ENCODE results near the gene TXNDC16. TPM values are rescaled to one million over a fixed set of nuclear protein-coding genes. Genes with fewer than 3 reads are reported as not detected.

TXNDC16 gene
- total and polyA plus RNA-seq, 8 donors = 1.4 to 30.3 (median 5.1) TPM

GRCh38 chr14:52553671-52554575 lies 1.6 kb upstream of the TXNDC16 start:
- TF ChIP-seq CTCF (IDR thresholded peaks at IDR 0.05) = no peak
- no peak for TF ChIP-seq EP300 (IDR thresholded peaks at IDR 0.05)
- peak in 1 of 4 donors; percentile 50 for TF ChIP-seq POLR2A (IDR thresholded peaks at IDR 0.05)
- TF ChIP-seq POLR2AphosphoS5 (IDR thresholded peaks at IDR 0.05) = peak; percentile 26 to 78 (median 51)
- intact Hi-C loops (cut with DNase I; ENCODE audit: low total_unique reads) = no loop called here
- Histone ChIP-seq H3K27me3 (no peaks in the 10 kb centered on the region), H3K9me3 (peaks cover 0 to 7% (median 1%) of the 10 kb centered on the region in 4 donors), H3K36me3 (no peaks in the 10 kb centered on the region), H3K4me1 (peaks cover 5 to 34% (median 29%) of the 10 kb centered on the region in 4 donors), H3K27ac (peak overlapping the region; percentile 86 to 96 (median 95)), H3K4me3 (peak overlapping the region; percentile 70 to 92 (median 84))
- DNase-seq = peak; percentile 92 to 98
- 3 to 5% (median 4%) methylated on average over 22 of the region's 22 CpGs for WGBS, 5 donors

- WGBS, 5 donors = 0 to 6% (median 0%) methylated on average over 26 to 69 of the region's 69 CpGs
- peak; percentile 39 to 71 for DNase-seq
- Histone ChIP-seq H3K4me1 (peaks cover 5 to 34% (median 29%) of the 10 kb centered on the region in 4 donors), H3K4me3 (peak overlapping the region; percentile 70 to 92 (median 84)), H3K27me3 (no peaks in the 10 kb centered on the region), H3K9me3 (no peaks in the 10 kb centered on the region), H3K27ac (peak overlapping the region; percentile 86 to 96 (median 95)), H3K36me3 (no peaks in the 10 kb centered on the region)
- no peak for TF ChIP-seq EP300 (IDR thresholded peaks at IDR 0.05)
- no peak for TF ChIP-seq CTCF (IDR thresholded peaks at IDR 0.05)
- no peak for TF ChIP-seq POLR2AphosphoS5 (IDR thresholded peaks at IDR 0.05)
- TF ChIP-seq POLR2A (IDR thresholded peaks at IDR 0.05) = no peak
- intact Hi-C loops (cut with DNase I; ENCODE audit: low total_unique reads) = no loop called here
These were observed 831 bp upstream of the TXNDC16 start for GRCh38 chr14:52553002-52553670.

- H3K4me3 ChIP-seq = peak overlapping the region; percentile 70 to 92 (median 84)
- 1 to 3% (median 1%) methylated on average over 8 of the region's 8 CpGs for WGBS, 5 donors
- no peaks in the 10 kb centered on the region for H3K36me3 ChIP-seq
- DNase-seq = peak in 1 of 2 donors; percentile 64
- TF ChIP-seq CTCF (IDR thresholded peaks at IDR 0.05) (no peak), POLR2AphosphoS5 (IDR thresholded peaks at IDR 0.05) (no peak), POLR2A (IDR thresholded peaks at IDR 0.05) (no peak), EP300 (IDR thresholded peaks at IDR 0.05) (no peak)
- no peaks in the 10 kb centered on the region for H3K9me3 ChIP-seq
- H3K27ac ChIP-seq = peak overlapping the region; percentile 87 to 97 (median 95)
- H3K27me3 ChIP-seq = no peaks in the 10 kb centered on the region
- intact Hi-C loops (cut with DNase I; ENCODE audit: low total_unique reads) = no loop called here
- H3K4me1 ChIP-seq = peaks cover 5 to 38% (median 32%) of the 10 kb centered on the region in 4 donors
These were observed 626 bp downstream of the TXNDC16 start for GRCh38 chr14:52551696-52552062.

GRCh38 chr14:52551205-52551604 lies 1.1 kb downstream of the TXNDC16 start:
- intact Hi-C loops (cut with DNase I; ENCODE audit: low total_unique reads) = no loop called here
- DNase-seq = no peak
- no peaks in the 10 kb centered on the region for H3K9me3 ChIP-seq
- no peaks in the 10 kb centered on the region for H3K36me3 ChIP-seq
- no peak for TF ChIP-seq POLR2AphosphoS5 (IDR thresholded peaks at IDR 0.05)
- no peak for TF ChIP-seq POLR2A (IDR thresholded peaks at IDR 0.05)
- no peak for TF ChIP-seq EP300 (IDR thresholded peaks at IDR 0.05)
- no peak for TF ChIP-seq CTCF (IDR thresholded peaks at IDR 0.05)
- WGBS, 5 donors = 22 to 45% (median 34%) methylated on average over 6 of the region's 6 CpGs
- H3K4me1 ChIP-seq = peaks cover 5 to 43% (median 34%) of the 10 kb centered on the region in 4 donors
- peak overlapping the region in 4 of 5 donors; percentile 87 to 96 (median 95) for H3K27ac ChIP-seq
- H3K27me3 ChIP-seq = no peaks in the 10 kb centered on the region
- H3K4me3 ChIP-seq = peak overlapping the region; percentile 70 to 92 (median 84)

All from stomach (tissue), 9 donors.